GM12873 (cell line): ENCODE data around the gene LSR.

Source experiments
- TF ChIP-seq, protein P1 (sequence below): IDR thresholded peaks from 2 replicates; pipeline ENCODE4 v1.5.1; 2012; ENCODE audit warnings: low read depth, mild to moderate bottlenecking, moderate library complexity, low read length, control low read depth; ENCODE audit not compliant: insufficient read depth; ENCODE audit errors: missing control alignments

Gene LSR

DNA sequence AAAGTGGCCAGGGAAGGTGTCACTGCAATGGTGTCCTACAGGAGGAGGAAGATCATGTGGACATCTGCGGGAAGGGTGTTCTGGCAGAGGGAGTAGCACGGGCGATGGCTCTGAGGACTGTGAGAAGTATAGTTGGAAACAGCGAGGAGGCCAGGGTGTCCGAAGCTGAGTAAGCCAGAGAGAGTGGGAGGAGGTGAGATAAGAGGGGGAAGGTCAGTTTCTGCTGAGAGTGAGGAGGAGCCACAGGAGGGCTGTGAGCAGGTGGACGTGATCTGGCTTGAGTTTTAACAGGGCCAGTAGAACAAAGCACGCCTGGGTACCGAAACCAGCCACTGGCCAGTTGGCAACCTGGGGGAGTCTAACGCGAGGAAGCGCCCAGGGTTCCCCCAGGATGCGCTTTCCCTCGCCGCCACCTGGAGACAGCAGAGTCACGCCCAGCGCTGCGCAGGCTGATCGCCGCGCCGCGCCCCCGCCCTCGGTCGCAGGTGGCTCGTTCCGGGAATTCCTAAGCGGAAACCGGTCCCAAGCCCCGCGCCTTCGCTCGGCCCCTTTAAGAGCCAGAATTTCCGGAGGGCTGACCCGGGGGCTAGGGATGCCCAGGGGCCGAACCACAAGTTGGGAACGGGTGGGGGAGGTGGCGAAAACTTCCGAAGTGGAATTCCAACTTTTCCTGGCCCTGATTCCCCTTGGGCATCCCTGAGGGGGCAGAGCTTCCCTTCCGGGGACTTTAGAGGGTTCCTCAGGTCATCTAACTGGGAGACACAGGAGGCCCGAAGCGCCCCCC lies 1.1 kb upstream of the LSR start:
- TF ChIP-seq, protein P1, sequence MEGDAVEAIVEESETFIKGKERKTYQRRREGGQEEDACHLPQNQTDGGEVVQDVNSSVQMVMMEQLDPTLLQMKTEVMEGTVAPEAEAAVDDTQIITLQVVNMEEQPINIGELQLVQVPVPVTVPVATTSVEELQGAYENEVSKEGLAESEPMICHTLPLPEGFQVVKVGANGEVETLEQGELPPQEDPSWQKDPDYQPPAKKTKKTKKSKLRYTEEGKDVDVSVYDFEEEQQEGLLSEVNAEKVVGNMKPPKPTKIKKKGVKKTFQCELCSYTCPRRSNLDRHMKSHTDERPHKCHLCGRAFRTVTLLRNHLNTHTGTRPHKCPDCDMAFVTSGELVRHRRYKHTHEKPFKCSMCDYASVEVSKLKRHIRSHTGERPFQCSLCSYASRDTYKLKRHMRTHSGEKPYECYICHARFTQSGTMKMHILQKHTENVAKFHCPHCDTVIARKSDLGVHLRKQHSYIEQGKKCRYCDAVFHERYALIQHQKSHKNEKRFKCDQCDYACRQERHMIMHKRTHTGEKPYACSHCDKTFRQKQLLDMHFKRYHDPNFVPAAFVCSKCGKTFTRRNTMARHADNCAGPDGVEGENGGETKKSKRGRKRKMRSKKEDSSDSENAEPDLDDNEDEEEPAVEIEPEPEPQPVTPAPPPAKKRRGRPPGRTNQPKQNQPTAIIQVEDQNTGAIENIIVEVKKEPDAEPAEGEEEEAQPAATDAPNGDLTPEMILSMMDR = peak; percentile 71

DNA sequence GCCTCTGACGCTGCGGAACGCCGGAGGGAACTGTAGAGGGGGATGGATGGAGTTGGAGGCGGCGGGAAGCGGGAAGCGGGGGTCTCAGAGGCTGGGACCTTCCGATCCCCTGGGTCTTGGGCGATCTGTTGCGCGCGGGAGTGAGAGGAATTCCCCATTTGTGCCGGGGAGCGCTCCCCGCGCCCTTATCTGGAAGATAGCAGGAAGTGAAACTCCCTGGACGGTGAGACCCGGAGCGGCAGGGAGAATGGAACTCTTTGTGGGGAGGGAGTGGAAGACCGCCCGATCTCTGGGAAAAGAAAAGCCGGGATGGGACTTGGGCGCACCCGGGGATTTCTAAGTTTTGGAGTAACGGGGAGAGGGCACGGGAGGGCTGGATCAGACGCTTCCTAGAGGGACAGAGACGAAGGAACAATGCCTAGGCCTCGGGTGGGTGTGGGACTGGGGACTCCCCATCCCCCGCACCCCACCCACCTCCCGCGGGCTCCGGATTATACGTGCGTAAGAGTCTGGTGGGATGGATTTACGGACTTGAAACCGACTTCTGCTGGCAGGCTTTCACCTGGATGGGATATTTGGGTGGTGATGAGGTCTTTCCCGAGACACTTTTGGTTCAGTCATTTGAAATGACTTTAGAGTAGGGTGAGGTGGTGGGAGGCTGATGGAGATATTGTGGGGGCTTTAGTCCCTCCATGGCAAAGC lies 495 bp downstream of the LSR start:
- TF ChIP-seq, protein P1 = no peak

DNA sequence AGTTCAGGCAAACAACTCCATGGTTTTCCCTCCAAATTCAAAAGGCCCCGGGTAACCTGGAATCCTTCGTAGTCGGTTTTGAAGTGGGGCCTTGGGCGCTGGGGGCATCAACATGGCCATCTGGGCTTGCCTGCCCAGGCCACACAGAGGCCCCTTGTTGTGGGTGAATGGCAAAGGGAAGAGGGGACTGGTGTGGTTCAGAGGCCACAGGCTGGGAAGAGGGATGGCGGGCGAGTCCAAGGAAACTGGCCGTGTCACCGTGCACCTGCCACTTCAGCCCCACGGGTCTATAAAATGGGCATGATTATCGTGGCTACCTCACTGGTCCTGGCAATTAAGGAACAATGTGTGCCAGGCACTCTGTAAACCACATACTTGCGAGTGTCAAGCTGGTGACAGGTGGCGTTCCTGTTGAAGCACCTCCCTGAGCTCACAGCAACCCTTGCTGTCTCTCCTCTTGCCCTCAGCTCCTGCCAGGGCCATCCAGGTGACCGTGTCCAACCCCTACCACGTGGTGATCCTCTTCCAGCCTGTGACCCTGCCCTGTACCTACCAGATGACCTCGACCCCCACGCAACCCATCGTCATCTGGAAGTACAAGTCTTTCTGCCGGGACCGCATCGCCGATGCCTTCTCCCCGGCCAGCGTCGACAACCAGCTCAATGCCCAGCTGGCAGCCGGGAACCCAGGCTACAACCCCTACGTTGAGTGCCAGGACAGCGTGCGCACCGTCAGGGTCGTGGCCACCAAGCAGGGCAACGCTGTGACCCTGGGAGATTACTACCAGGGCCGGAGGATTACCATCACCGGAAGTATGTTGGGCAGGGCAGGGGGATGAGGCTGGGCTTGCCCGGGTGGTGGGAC lies 1.3 kb downstream of the LSR start:
- TF ChIP-seq, protein P1 = no peak

DNA sequence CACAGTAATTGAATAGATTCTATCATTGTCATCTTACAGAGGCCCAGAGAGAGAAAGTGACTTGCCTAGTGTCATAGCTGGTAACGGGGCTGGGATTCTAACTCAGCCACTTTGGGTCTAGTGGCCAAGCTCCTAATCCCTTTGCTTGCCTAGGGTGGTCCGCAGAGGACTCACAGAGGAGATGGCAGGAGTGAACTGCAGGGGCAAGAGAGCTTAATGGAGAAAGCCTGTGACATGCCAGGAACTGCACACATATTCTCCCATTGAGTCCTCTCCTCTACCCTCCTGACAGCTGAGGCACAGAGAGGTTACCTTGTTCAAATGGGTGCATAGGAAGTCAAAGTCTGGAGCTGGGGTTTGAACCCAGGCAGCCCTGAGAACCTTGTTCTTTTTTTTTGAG lies 2.7 kb downstream of the LSR start:
- TF ChIP-seq, protein P1 = no peak

DNA sequence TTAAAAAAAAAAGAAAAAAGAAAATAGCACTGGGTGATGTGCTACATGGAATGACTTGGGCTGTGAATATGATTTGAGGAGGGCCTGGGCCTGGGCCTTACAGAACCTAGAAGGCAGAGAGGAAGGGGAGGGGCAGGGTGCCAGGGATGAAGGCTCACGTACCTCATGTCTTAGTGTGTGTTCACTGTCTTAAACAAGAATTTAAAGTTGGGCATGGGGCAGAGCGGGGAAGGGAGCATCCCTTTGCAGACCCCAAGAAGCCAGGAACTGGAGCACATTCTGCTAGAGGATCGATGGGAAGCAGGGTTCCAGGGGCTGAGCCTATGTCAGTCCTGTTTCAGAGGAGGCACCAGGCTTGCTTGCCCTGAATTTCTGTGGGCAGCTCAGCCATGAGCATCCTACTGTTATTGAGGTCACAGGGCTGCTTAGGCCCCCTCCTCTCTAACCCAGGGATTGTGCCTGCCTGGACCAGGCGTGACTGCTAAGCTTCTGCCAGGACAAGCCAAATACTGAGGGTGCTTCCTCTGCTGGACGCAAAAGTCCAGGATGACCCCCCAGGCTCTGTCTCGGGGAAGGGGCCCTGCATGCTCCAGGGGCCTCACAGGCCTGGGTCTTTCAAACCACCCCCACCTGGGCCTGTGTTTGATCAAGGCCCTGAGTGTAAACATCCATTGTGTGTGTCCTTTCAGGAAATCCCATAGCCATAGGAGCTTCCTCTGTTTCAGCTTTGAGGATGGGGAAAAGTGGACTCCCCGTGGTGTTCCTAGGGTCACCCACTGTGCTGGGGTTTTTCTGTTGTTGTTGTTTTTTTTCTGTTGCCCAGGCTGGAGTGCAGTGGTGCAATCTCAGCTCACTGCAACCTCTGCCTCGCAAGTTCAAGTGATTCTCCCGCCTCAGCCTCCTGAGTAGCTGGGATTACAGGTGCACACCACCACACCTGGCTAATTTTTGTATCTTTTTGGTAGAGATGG lies 4.8 kb downstream of the LSR start:
- TF ChIP-seq, protein P1 = no peak

DNA sequence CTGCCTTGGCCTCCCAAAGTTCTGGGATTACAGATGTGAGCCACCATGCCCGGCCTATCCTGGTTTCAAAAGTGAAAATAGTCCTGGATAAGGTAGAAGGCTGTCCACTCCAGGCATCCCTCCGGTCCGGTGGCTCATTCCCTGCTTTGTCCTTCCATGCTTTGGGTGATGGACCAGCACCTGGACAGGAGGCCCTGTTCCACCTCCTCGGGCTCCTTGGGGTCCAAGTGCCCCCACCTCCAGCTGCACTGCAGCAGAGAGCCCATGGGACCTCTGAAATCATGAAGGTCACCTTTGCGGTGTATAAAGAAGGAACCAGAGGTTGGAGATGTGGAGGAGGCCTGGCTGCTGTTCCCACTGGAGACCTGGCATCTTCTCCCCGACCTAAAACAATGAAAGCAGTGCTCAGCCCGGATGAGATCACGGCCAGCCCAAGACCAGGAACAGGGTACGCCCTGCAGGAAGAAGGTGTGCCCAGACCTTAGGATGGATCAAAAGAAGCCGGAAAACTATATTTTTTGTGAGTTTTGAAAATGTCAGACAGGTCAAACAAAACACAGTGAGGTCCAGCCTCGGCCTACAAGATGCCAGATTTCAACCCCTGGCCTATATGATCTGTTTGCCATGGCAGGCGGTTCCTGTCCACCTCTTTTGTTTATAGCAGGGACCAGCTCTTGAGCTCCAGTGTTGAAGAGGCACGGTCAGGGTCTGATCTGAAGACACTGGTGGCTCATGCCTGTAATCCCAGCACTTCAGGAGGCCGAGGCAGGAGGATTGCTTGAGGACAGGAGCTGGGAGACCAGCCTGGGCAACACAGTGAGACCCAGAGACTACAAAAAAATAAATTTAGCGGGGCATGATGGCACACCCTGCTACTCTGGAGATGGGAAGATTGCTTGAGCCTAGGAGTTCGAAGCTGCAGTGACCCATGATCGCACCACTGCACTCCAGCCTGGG lies 5.8 kb downstream of the LSR start:
- TF ChIP-seq, protein P1 = no peak
